ENCODE results near the gene SLC44A3. TPM values are rescaled to one million over a fixed set of nuclear protein-coding genes. Genes with fewer than 3 reads are reported as not detected.
"Not testable (repeated sequence)": the region's sequence is repeated elsewhere in the genome, so short reads cannot be mapped to it uniquely, and the experiment has no call there.

The SLC44A3 gene
- total RNA-seq, 6 donors from 2014 or later, result 6.3 to 24.2 (median 17.8) TPM

DNA sequence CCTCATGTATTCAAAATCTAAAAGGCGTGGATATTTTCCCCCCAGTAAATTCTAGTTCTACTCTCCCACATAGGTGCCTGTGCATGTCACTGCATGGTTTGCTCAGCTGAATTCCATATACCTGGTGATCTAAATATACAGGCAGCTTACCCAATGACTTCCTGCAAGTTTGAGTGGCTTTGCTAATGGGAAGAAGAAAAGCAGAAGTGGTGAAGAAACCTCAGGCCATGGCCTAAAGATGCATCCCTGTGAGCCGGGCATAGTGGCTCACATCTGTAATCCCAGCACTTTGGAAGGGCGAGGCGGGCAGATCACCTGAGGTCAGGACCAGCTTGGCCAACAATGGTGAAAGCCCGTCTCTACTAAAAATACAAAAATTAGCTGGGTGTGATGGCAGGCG, 11.5 kb downstream of the SLC44A3 start:
- no peaks in the 10 kb centered on the region for H3K9me3 ChIP-seq
- H3K4me1 ChIP-seq, result no peaks in the 10 kb centered on the region
- ATAC-seq (ENCODE audit: low FRiP score in 2 of 2), result peak in 1 of 2 donors; percentile 64
- H3K36me3 ChIP-seq, result peaks cover 0 to 4% (median 0%) of the 10 kb centered on the region in 4 donors
- no peak overlapping the region for H3K4me3 ChIP-seq
- TF ChIP-seq CTCF (IDR thresholded peaks at IDR 0.05) (no peak), EP300 (IDR thresholded peaks at IDR 0.05) (no peak), POLR2A (IDR thresholded peaks at IDR 0.05) (no peak), POLR2AphosphoS5 (IDR thresholded peaks at IDR 0.05) (no peak)
- peak overlapping the region in 1 of 4 donors; percentile 32 for H3K27ac ChIP-seq
- WGBS, 2 donors, result 71 to 75% methylated on average over 6 of the region's 6 CpGs
- peak in 1 of 2 donors; percentile 30 for DNase-seq
- H3K27me3 ChIP-seq, result no peaks in the 10 kb centered on the region

GRCh38 chr1:94832446-94832845, 12.3 kb downstream of the SLC44A3 start:
- Histone ChIP-seq H3K4me1 (no peaks in the 10 kb centered on the region), H3K36me3 (peaks cover 0 to 4% (median 0%) of the 10 kb centered on the region in 4 donors), H3K9me3 (no peaks in the 10 kb centered on the region), H3K4me3 (no peak overlapping the region), H3K27ac (no peak overlapping the region), H3K27me3 (no peaks in the 10 kb centered on the region)
- no peak for DNase-seq
- no peak for ATAC-seq (ENCODE audit: low FRiP score in 2 of 2)
- 93 to 100% methylated on average over 1 of the region's 1 CpG for WGBS, 2 donors
- no peak for TF ChIP-seq CTCF (IDR thresholded peaks at IDR 0.05)
- TF ChIP-seq POLR2AphosphoS5 (IDR thresholded peaks at IDR 0.05), result no peak
- no peak for TF ChIP-seq EP300 (IDR thresholded peaks at IDR 0.05)
- no peak for TF ChIP-seq POLR2A (IDR thresholded peaks at IDR 0.05)

DNA sequence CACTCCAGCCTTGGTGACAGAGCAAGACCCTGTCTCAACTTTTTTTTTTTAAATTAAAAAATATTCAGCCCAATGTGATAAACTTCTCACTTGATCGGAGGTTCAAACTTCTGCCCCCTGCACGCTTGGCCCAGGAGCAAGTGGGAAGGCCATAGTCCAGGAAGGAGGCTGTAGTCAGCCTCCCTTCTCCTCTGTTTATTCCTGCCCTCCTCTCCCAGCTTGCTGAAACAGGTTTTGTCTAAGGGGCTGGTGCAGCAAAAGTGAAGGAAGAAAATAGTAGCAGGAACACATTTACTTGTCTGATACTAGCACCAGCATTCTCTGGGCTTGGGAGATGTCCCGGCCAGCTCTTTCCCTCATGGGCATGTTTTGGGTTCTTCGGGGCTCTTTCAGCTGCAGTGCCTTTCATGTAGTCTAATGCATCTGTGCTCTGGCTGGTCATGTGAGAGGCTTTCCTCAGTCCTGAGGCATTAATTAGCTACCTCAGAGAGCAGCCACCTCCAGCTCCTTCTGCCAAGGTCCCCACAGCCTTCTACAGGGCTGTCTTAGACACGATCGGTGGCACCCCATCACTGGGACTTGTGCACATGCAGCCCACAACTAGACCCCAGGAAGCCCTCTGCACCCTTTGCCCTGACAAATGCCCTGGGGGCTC, 12.9 kb downstream of the SLC44A3 start:
- WGBS, 2 donors, result 92 to 99% methylated on average over 6 of the region's 6 CpGs
- H3K27ac ChIP-seq, result no peak overlapping the region

GRCh38 chr1:94836891-94837290, 16.7 kb downstream of the SLC44A3 start:
- no peaks in the 10 kb centered on the region for H3K9me3 ChIP-seq
- no peaks in the 10 kb centered on the region for H3K36me3 ChIP-seq
- TF ChIP-seq CTCF (IDR thresholded peaks at IDR 0.05), result no peak
- TF ChIP-seq EP300 (IDR thresholded peaks at IDR 0.05), result no peak
- no peak for TF ChIP-seq POLR2AphosphoS5 (IDR thresholded peaks at IDR 0.05)
- no peak for TF ChIP-seq POLR2A (IDR thresholded peaks at IDR 0.05)
- no peak overlapping the region for H3K4me3 ChIP-seq
- H3K4me1 ChIP-seq, result no peaks in the 10 kb centered on the region
- no peak overlapping the region for H3K27ac ChIP-seq
- 92 to 93% methylated on average over 2 of the region's 2 CpGs for WGBS, 2 donors
- H3K27me3 ChIP-seq, result no peaks in the 10 kb centered on the region
- DNase-seq (no peak), ATAC-seq (ENCODE audit: low FRiP score in 2 of 2) (no peak)

More for the DNA sequence above, 12.9 kb downstream of the SLC44A3 start:
- H3K4me3 ChIP-seq, result no peak overlapping the region
- no peak for DNase-seq
- H3K27me3 ChIP-seq, result no peaks in the 10 kb centered on the region
- TF ChIP-seq EP300 (IDR thresholded peaks at IDR 0.05) (no peak), POLR2AphosphoS5 (IDR thresholded peaks at IDR 0.05) (no peak), POLR2A (IDR thresholded peaks at IDR 0.05) (no peak), CTCF (IDR thresholded peaks at IDR 0.05) (no peak)
- ATAC-seq (ENCODE audit: low FRiP score in 2 of 2), result no peak
- H3K4me1 ChIP-seq, result no peaks in the 10 kb centered on the region
- no peaks in the 10 kb centered on the region for H3K9me3 ChIP-seq
- peaks cover 0 to 4% (median 0%) of the 10 kb centered on the region in 4 donors for H3K36me3 ChIP-seq

GRCh38 chr1:94840381-94840780, 20.2 kb downstream of the SLC44A3 start:
- WGBS, 2 donors, result 92 to 93% methylated on average over 9 of the region's 9 CpGs
- H3K27me3 ChIP-seq; H3K4me1 ChIP-seq; H3K9me3 ChIP-seq; H3K27ac ChIP-seq; H3K36me3 ChIP-seq; ATAC-seq (ENCODE audit: low FRiP score in 2 of 2); DNase-seq; H3K4me3 ChIP-seq: not testable (repeated sequence)

Measured in upper lobe of left lung (tissue), 6 donors.